ENCODE results near the gene SMAD5. TPM values are rescaled to one million over a fixed set of nuclear protein-coding genes. Genes with fewer than 3 reads are reported as not detected.

Gene SMAD5
- total RNA-seq, 3 donors from 2014 or later: 45.6 to 63.7 (median 52.4) TPM

DNA sequence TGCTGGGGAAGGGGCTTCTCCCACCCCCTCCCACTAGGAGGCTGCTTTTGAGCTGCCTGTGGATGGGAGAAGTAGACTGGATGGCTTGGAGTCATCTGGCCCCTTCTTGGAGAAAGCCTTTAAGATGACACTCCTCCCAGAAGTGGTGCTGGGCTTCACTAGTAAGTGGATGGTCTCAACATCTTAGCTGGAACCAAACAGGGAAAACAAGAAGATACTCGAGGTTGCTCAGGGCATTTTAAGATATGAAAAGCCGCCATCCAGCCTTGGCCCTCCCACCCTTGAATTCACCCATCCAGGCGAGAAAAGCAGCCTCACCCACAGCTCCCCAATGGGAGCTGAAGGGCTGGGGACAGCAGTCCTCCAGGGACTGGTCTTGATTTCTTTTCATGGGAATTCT, 68.1 kb downstream of the SMAD5 start:
- Histone ChIP-seq H3K9me3 (no peaks in the 10 kb centered on the region), H3K36me3 (no peaks in the 10 kb centered on the region), H3K4me1 (no peaks in the 10 kb centered on the region), H3K27me3 (peaks cover 0 to 3% of the 10 kb centered on the region in 2 donors), H3K27ac (no peak overlapping the region), H3K4me3 (no peak overlapping the region)
- DNase-seq (ENCODE audit: low spot score in 2 of 2): peak in 1 of 2 donors; percentile 7
- TF ChIP-seq POLR2A (IDR thresholded peaks at IDR 0.05) (no peak), POLR2AphosphoS5 (IDR thresholded peaks at IDR 0.05) (no peak), CTCF (IDR thresholded peaks at IDR 0.05) (no peak)
- intact Hi-C loops (cut with DNase I; ENCODE audit: low total_unique reads): no loop called here

GRCh38 chr5:136201870-136202269, 69.2 kb downstream of the SMAD5 start:
- H3K9me3 ChIP-seq: no peaks in the 10 kb centered on the region
- no peak overlapping the region for H3K4me3 ChIP-seq
- no peaks in the 10 kb centered on the region for H3K4me1 ChIP-seq
- H3K27me3 ChIP-seq: peaks cover 0 to 3% of the 10 kb centered on the region in 2 donors
- peak in 1 of 2 donors; percentile 3 for DNase-seq (ENCODE audit: low spot score in 2 of 2)
- intact Hi-C loops (cut with DNase I; ENCODE audit: low total_unique reads): no loop called here
- TF ChIP-seq POLR2AphosphoS5 (IDR thresholded peaks at IDR 0.05): no peak
- no peak for TF ChIP-seq CTCF (IDR thresholded peaks at IDR 0.05)
- no peak for TF ChIP-seq POLR2A (IDR thresholded peaks at IDR 0.05)
- H3K36me3 ChIP-seq: no peaks in the 10 kb centered on the region
- H3K27ac ChIP-seq: no peak overlapping the region

DNA sequence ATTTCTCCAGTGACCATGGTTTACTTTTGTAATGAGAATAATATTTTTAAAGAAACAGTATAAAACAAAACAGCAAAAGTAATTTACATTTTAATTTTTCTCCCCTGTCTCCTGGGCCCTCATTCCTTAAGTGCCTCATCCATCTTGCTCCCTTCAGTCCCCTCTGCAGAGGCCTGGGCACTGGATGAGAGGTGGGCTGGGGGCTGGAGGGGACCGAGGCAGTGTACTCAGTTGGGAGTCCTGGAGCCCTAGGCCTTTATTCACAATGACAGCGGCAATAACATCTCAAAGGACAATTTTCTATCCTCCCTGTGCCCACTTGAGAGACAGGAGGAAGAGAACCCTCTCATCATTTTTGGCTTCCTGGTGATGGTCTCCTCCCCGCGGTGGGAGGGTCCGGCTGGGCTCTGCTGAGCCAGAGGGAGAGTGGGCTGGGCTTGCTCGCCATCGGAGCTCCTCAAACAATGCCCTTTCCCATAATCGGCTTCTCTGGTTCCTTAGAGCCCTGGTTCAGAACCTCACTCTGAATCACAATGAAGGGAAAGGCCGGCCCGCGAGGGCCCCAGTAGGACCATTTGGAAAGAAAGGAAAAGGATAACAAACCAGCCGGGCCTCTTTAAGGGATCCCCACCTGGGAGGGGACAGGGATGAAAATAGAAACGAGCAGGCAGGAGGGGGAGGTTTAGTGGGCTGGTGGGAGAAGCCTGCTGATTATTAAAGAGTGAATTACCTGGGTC, 70.0 kb downstream of the SMAD5 start:
- TF ChIP-seq CTCF (IDR thresholded peaks at IDR 0.05): no peak
- TF ChIP-seq POLR2AphosphoS5 (IDR thresholded peaks at IDR 0.05): no peak
- no peak for TF ChIP-seq POLR2A (IDR thresholded peaks at IDR 0.05)
- intact Hi-C loops (cut with DNase I; ENCODE audit: low total_unique reads): no loop called here
- Histone ChIP-seq H3K4me1 (no peaks in the 10 kb centered on the region), H3K36me3 (no peaks in the 10 kb centered on the region), H3K27me3 (peaks cover 0 to 3% of the 10 kb centered on the region in 2 donors), H3K27ac (no peak overlapping the region), H3K9me3 (no peaks in the 10 kb centered on the region), H3K4me3 (no peak overlapping the region)
- DNase-seq (ENCODE audit: low spot score in 2 of 2): no peak

DNA sequence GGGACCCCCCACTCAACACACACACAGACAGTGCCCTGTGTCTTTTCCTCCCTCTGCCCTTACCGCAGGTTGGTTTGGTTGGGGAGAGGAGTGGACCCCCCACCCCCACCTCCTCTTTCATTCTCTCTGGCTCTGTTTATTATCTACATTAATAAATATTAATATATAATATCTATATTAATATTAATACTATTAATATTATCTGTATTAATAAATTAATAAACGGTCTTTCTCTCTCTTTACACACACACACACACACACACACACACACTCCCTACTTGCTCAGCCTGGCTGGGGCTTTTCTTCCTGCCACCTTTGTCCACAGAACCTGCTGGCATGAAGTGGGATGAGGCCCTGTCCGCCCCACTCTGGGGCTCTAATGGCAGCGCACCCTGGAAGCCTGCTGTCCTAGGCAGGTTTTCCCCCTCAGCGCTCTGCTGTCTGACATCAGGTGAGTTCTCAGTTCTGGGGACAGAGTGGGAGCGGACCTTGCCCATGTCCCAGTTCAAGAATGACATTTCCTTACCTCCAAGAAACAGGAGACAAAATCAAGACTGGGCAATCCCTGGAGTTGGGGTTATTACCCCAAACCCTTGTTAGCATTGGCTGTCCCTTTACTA, 70.8 kb downstream of the SMAD5 start:
- Histone ChIP-seq H3K36me3 (no peaks in the 10 kb centered on the region), H3K27ac (no peak overlapping the region), H3K27me3 (peaks cover 0 to 3% of the 10 kb centered on the region in 2 donors), H3K9me3 (no peaks in the 10 kb centered on the region), H3K4me1 (no peaks in the 10 kb centered on the region), H3K4me3 (no peak overlapping the region)
- TF ChIP-seq CTCF (IDR thresholded peaks at IDR 0.05) (no peak), POLR2AphosphoS5 (IDR thresholded peaks at IDR 0.05) (no peak), POLR2A (IDR thresholded peaks at IDR 0.05) (no peak)
- intact Hi-C loops (cut with DNase I; ENCODE audit: low total_unique reads): no loop called here
- no peak for DNase-seq (ENCODE audit: low spot score in 2 of 2)

DNA sequence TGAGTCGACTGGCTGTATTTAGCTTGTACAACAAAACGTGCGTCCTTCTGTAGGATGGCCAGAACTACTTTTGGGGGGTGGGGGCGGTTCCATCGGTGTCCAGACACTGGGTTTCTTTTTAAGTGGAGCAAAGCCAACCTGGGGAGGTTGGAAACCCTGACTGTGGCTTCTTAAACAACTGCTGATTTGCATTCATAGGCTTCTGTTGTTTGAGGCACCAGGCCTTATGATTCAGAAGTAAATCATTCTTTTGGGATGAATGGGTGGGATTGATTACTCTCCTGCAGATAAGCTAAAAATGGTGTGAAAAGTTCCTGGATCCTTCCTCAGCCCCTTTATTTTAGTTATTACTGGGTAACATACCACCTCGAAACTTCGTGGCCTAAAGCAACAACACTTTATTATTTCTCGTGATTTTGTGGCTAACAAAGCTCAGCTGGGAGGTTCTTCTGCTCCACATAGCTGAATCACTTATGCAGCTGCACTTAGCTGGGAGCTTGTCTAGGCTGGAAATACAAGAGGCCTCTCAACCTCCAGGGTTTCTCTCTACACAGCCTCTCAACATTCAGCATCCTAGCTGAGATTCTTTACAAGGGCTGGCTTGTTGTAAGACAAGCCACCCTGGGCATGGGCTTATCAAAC, 72.5 kb downstream of the SMAD5 start:
- Histone ChIP-seq H3K4me1 (no peaks in the 10 kb centered on the region), H3K27ac (no peak overlapping the region), H3K27me3 (peaks cover 0 to 3% of the 10 kb centered on the region in 2 donors), H3K36me3 (no peaks in the 10 kb centered on the region), H3K4me3 (no peak overlapping the region), H3K9me3 (no peaks in the 10 kb centered on the region)
- DNase-seq (ENCODE audit: low spot score in 2 of 2): no peak
- intact Hi-C loops (cut with DNase I; ENCODE audit: low total_unique reads): no loop called here
- TF ChIP-seq POLR2AphosphoS5 (IDR thresholded peaks at IDR 0.05) (no peak), CTCF (IDR thresholded peaks at IDR 0.05) (no peak), POLR2A (IDR thresholded peaks at IDR 0.05) (no peak)
